Peyer's patch (tissue), 4 donors: ENCODE results near the gene MERTK.

Experiments
- CTCF ChIP-seq, 6 experiments: fragments of 450-650 bp in 4 of 6; fragments of 200-600 bp in 2 of 6; sonication (generic) in 1 of 6; IDR thresholded peaks; one replicate each; pipeline ENCODE4 v1.5.1; 2017 to 2019; ENCODE audit warnings: antibody characterized with exemption in 6 of 6, mild to moderate bottlenecking in 3 of 6, moderate library complexity in 1 of 6
- POLR2A ChIP-seq, 2 donors: fragments of 450-650 bp; IDR thresholded peaks; one replicate each; pipeline ENCODE4 v1.5.1; 2017; ENCODE audit warnings: antibody characterized with exemption in 2 of 2, mild to moderate bottlenecking in 2 of 2, moderate library complexity in 2 of 2

DNA sequence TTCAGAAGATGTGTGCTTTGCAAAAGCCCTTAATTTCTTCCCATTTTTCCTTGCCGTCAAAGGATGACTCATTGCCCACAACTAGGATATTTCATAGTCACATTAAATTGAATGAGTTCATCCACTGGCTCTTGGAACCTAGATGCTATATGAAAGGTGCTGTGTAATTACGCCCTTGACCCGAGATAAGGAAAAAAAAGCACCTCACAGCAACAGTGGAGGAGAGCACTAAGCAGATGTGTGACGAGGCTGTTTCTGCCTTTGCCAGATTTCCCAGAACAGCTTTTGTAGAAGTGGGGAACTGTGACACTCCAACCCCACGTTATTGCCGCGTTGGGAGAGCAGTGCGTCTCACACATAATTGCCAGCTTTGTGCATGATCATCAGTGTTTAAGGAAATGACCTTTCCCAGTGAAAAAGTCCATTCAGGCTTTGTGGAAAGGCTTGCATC is 123.4 kb downstream of the MERTK start:
- TF ChIP-seq CTCF (IDR thresholded peaks at IDR 0.05) (no peak), POLR2A (IDR thresholded peaks at IDR 0.05) (no peak)
